ENCODE results near the gene TSPO2.

- TF ChIP-seq EZH2 (IDR thresholded peaks at IDR 0.05) (no peak), POLR2AphosphoS5 (IDR thresholded peaks at IDR 0.05; ENCODE audit: borderline replicate concordance, low read depth, low read length) (no peak), FOXP2 (optimal IDR thresholded peaks at IDR 0.05; ENCODE audit: control extremely low read depth, extremely low read length, insufficient read depth) (no peak)
Measured at GRCh38 chr6:41009669-41010068, 32.6 kb upstream of the TSPO2 start.

Data from SK-N-MC (cell line).